Measurements from ENCODE around the gene JUN. TPM values are rescaled to one million over a fixed set of nuclear protein-coding genes. Genes with fewer than 3 reads are reported as not detected.

JUN gene
- total RNA-seq, 1 donor from 2014 or later: 90.0 TPM

DNA sequence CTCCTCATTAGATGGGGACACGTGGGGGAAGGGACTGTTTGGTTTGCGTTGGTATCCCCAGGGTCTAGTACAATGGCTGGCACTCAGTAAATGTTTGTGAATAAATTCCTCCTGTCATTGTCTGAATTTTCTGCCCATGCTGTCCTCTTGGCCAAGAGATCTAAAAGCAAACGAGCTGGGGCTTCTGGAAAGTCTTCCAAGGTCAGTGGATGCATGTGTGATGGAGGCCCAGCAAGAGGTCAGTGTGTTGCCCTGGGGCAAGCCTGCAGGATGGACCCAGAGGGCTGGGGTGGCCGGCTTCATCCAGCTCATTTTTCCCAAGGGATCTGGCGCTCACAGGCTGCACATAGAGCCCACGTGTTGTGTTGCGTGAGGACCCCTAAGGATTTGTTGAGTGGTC lies 30.0 kb upstream of the JUN start:
- DNase-seq (ENCODE audit: low read depth): no peak
- Histone ChIP-seq H3K27me3 (ENCODE audit: control insufficient read depth, insufficient read depth, low read length) (no peaks in the 10 kb centered on the region), H3K36me3 (ENCODE audit: control insufficient read depth, insufficient read depth, low read length) (no peaks in the 10 kb centered on the region), H3K4me3 (ENCODE audit: low read depth, low read length) (no peak overlapping the region)
- TF ChIP-seq, protein P1, sequence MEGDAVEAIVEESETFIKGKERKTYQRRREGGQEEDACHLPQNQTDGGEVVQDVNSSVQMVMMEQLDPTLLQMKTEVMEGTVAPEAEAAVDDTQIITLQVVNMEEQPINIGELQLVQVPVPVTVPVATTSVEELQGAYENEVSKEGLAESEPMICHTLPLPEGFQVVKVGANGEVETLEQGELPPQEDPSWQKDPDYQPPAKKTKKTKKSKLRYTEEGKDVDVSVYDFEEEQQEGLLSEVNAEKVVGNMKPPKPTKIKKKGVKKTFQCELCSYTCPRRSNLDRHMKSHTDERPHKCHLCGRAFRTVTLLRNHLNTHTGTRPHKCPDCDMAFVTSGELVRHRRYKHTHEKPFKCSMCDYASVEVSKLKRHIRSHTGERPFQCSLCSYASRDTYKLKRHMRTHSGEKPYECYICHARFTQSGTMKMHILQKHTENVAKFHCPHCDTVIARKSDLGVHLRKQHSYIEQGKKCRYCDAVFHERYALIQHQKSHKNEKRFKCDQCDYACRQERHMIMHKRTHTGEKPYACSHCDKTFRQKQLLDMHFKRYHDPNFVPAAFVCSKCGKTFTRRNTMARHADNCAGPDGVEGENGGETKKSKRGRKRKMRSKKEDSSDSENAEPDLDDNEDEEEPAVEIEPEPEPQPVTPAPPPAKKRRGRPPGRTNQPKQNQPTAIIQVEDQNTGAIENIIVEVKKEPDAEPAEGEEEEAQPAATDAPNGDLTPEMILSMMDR (IDR thresholded peaks at IDR 0.05; ENCODE audit: insufficient read depth, low read length, severe bottlenecking): no peak
- FAIRE-seq: no peak

DNA sequence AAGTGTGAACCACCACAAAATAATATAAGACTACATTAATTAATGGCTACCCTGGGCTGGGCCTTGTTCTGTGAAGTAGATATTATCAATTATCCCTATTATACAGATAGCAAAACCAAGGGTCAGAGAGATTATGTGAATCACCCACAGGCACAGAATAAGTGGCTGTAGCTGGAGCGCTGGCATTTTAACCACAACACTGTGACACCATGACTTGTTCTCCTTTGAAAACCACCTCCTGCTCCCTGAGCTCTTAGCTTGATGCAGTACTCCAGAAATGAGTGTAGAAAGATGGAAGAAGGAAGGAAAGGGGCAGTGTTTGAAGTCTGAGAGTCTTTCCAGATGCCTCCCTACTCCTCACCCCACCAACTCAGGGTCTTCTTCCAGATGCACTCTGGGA lies 29.5 kb upstream of the JUN start:
- TF ChIP-seq, protein P1 (IDR thresholded peaks at IDR 0.05; ENCODE audit: insufficient read depth, low read length, severe bottlenecking): no peak
- no peaks in the 10 kb centered on the region for H3K27me3 ChIP-seq (ENCODE audit: control insufficient read depth, insufficient read depth, low read length)
- no peak for DNase-seq (ENCODE audit: low read depth)
- H3K4me3 ChIP-seq (ENCODE audit: low read depth, low read length): no peak overlapping the region
- FAIRE-seq: no peak
- no peaks in the 10 kb centered on the region for H3K36me3 ChIP-seq (ENCODE audit: control insufficient read depth, insufficient read depth, low read length)

DNA sequence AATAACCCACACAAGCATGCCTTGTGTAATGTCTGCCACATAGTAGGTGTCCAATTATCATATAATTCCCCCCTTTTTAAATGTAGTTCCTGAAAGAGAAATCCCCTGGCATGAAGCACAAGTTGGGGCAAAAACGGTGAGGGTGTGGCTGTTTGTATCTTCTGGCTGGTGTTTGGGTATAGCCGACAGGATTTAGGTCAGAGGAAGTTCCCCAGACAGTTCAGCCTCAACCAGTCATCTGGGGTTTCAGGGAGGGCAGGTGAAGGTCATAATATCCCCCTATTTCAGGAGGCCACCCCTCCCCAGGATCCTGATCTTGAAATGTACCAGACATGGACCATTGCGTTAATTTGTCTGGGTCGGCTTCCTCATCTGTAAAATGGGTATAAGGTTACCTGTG lies 29.1 kb upstream of the JUN start:
- Histone ChIP-seq H3K27me3 (ENCODE audit: control insufficient read depth, insufficient read depth, low read length) (no peaks in the 10 kb centered on the region), H3K4me3 (ENCODE audit: low read depth, low read length) (no peak overlapping the region), H3K36me3 (ENCODE audit: control insufficient read depth, insufficient read depth, low read length) (no peaks in the 10 kb centered on the region)
- DNase-seq (ENCODE audit: low read depth) (peak; percentile 87), FAIRE-seq (no peak)
- TF ChIP-seq, protein P1 (IDR thresholded peaks at IDR 0.05; ENCODE audit: insufficient read depth, low read length, severe bottlenecking): no peak

DNA sequence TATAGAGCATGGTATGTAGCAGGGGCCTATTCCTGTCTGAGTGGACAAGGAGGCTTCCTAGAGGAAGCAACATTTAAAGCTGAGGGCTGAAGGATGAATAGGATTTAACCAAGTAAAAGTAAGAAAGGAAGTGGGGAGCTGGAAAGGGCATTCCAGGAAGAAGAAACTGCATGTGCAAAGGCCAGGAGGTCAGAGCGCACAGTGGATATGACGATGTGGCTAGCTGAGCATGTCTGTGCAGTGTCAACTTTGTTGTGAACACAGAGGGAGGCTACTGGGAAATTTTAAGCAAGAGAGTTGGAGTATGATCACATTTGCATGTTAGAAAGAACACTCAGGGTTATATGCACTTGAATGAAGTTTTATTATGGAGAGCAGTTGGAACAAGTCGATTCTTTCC lies 28.6 kb upstream of the JUN start:
- H3K36me3 ChIP-seq (ENCODE audit: control insufficient read depth, insufficient read depth, low read length): no peaks in the 10 kb centered on the region

DNA sequence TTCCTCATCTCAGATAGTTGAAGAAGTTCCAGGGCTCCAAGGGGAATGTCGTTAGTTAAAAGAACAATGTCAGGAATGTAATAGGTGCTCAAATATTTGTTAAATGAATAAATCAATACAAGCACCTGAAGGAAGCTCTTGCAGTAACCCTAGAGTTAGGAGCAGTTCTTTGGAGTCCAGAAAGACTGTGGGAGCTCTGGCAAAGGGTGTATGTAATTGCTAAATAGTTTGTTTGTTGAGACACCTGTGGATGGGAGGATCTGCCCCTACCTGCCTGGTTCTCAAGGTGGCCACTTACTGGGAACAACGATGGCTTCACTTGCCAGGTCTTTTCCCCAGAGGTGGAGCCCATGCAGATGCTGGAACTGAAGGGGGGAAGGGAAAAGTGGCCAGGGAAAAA lies 27.5 kb upstream of the JUN start:
- DNase-seq (ENCODE audit: low read depth) (peak; percentile 80), FAIRE-seq (no peak)
- H3K36me3 ChIP-seq (ENCODE audit: control insufficient read depth, insufficient read depth, low read length): no peaks in the 10 kb centered on the region
- H3K4me3 ChIP-seq (ENCODE audit: low read depth, low read length): no peak overlapping the region
- TF ChIP-seq, protein P1 (IDR thresholded peaks at IDR 0.05; ENCODE audit: insufficient read depth, low read length, severe bottlenecking): no peak
- H3K27me3 ChIP-seq (ENCODE audit: control insufficient read depth, insufficient read depth, low read length): no peaks in the 10 kb centered on the region

More for the DNA sequence above, 28.6 kb upstream of the JUN start:
- FAIRE-seq: no peak
- Histone ChIP-seq H3K27me3 (ENCODE audit: control insufficient read depth, insufficient read depth, low read length) (no peaks in the 10 kb centered on the region), H3K4me3 (ENCODE audit: low read depth, low read length) (no peak overlapping the region)
- no peak for DNase-seq (ENCODE audit: low read depth)
- TF ChIP-seq, protein P1 (IDR thresholded peaks at IDR 0.05; ENCODE audit: insufficient read depth, low read length, severe bottlenecking): no peak

DNA sequence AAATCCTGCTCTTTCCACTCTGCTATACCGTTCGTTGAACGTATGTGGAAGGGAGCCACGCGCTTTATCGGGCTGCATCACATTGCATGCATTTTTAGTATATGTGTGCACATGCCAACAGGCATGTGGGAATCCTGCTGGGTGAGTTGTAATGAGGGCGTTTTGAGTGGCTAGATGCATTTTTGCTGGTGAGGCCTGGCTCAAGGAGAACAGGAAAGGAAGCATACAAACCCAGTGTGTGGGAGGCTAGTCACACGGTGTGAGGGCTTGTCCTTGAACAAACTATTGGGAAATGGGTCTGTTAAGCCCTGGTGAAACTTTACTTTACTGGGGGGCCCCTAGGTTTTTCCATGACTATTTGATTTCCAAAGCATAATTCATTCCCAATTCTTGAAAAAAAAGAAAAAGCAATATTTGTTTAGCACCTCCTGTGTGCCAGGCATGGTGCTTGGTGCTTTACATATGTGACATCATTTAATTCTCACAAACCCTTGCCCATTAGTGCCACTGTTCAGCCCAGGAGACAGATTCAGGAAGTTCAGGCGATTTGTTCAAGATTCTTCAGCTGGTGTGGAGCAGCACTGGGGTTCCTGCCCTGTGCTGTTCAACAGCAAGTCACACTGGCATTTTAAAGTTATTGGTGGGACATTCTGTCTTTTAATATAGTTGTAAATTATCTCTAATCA lies 25.6 kb upstream of the JUN start:
- Histone ChIP-seq H3K36me3 (ENCODE audit: control insufficient read depth, insufficient read depth, low read length) (no peaks in the 10 kb centered on the region), H3K27me3 (ENCODE audit: control insufficient read depth, insufficient read depth, low read length) (no peaks in the 10 kb centered on the region), H3K4me3 (ENCODE audit: low read depth, low read length) (no peak overlapping the region)
- TF ChIP-seq, protein P1 (IDR thresholded peaks at IDR 0.05; ENCODE audit: insufficient read depth, low read length, severe bottlenecking): no peak
- no peak for FAIRE-seq
- DNase-seq (ENCODE audit: low read depth): peak; percentile 96

Measured in bronchial epithelial cell (primary cell).